Liver (tissue), 9 donors: ENCODE data around the gene KHK. TPM values are rescaled to one million over a fixed set of nuclear protein-coding genes. Genes with fewer than 3 reads are reported as not detected.

Experiments used
- DNase-seq: peaks from one replicate; pipeline ENCODE4 v3.0.0-alpha.2; 2017; ENCODE audit warnings: low spot score
- H3K27ac ChIP-seq, 2 donors: one replicate each; pipeline ENCODE4 v1.7.0; 2013; ENCODE audit warnings: inconsistent platforms in 2 of 2, low read length in 2 of 2, control low read depth in 1 of 2, low read depth in 1 of 2, mild to moderate bottlenecking in 1 of 2
- H3K27me3 ChIP-seq, 4 donors: one replicate each; pipeline versions ENCODE4 v1.6.1 to v1.7.0; 2013; ENCODE audit warnings: low read length in 3 of 4, inconsistent platforms in 1 of 4, mild to moderate bottlenecking in 1 of 4, moderate library complexity in 1 of 4; ENCODE audit not compliant: control insufficient read depth in 4 of 4, insufficient read depth in 4 of 4
- H3K36me3 ChIP-seq, 4 donors: one replicate each; pipeline versions ENCODE4 v1.6.1 to v1.7.0; 2013; ENCODE audit warnings: low read length in 3 of 4, mild to moderate bottlenecking in 3 of 4, low read depth in 1 of 4, moderate library complexity in 1 of 4; ENCODE audit not compliant: control insufficient read depth in 4 of 4, insufficient read depth in 3 of 4
- H3K4me1 ChIP-seq, 4 donors: one replicate each; pipeline versions ENCODE4 v1.6.1 to v1.7.0; 2013; ENCODE audit warnings: low read length in 3 of 4, mild to moderate bottlenecking in 3 of 4, moderate library complexity in 1 of 4; ENCODE audit not compliant: control insufficient read depth in 4 of 4, insufficient read depth in 4 of 4
- H3K4me3 ChIP-seq, 3 donors: one replicate each; pipeline versions ENCODE4 v1.6.1 to v1.7.0; 2013; ENCODE audit warnings: low read length in 3 of 3, control low read depth in 1 of 3, low read depth in 1 of 3, mild to moderate bottlenecking in 1 of 3
- H3K9ac ChIP-seq, 2 donors: one replicate each; pipeline ENCODE4 v1.7.0; 2013; ENCODE audit warnings: low read length in 2 of 2, mild to moderate bottlenecking in 2 of 2, moderate library complexity in 2 of 2, control low read depth in 1 of 2, low read depth in 1 of 2
- H3K9me3 ChIP-seq, 4 donors: one replicate each; pipeline versions ENCODE4 v1.6.1 to v1.7.0; 2013; ENCODE audit warnings: low read length in 3 of 4; ENCODE audit not compliant: control insufficient read depth in 4 of 4
- CTCF ChIP-seq: fragments of 150-350 bp; IDR thresholded peaks from 2 replicates; pipeline ENCODE4 v1.5.1; 2017; ENCODE audit warnings: improper control_type of control experiment, low read depth, low read length; ENCODE audit not compliant: missing input control
- EGR1 ChIP-seq, 2 donors: IDR thresholded peaks; 2 replicates each; pipeline ENCODE4 v1.6.1; 2016 to 2018; ENCODE audit warnings: antibody characterized with exemption in 2 of 2, low read depth in 2 of 2
- FOXA1 ChIP-seq: IDR thresholded peaks from 2 replicates; pipeline ENCODE4 v1.6.1; 2016; ENCODE audit warnings: antibody characterized with exemption
- FOXA2 ChIP-seq: IDR thresholded peaks from 2 replicates; pipeline ENCODE4 v1.6.1; 2016; ENCODE audit warnings: antibody characterized with exemption
- GABPA ChIP-seq, 2 donors: IDR thresholded peaks in 1 of 2; conservative IDR thresholded peaks in 1 of 2; 2 replicates each; pipeline ENCODE4 v1.6.1; 2016; ENCODE audit warnings: antibody characterized with exemption in 2 of 2, mild to moderate bottlenecking in 1 of 2, moderate library complexity in 1 of 2
- HNF4A ChIP-seq, 2 donors: conservative IDR thresholded peaks; 2 replicates each; pipeline ENCODE4 v1.6.1; 2016; ENCODE audit warnings: antibody characterized with exemption in 2 of 2, mild to moderate bottlenecking in 2 of 2
- HNF4G ChIP-seq: IDR thresholded peaks from 2 replicates; pipeline ENCODE4 v1.6.1; 2016; ENCODE audit warnings: antibody characterized with exemption
- MAX ChIP-seq: IDR thresholded peaks from 2 replicates; pipeline ENCODE4 v1.6.1; 2016; ENCODE audit warnings: antibody characterized with exemption
- NR2F2 ChIP-seq: IDR thresholded peaks from 2 replicates; pipeline ENCODE4 v1.6.1; 2016; ENCODE audit warnings: antibody characterized with exemption
- RAD21 ChIP-seq, 2 donors: IDR thresholded peaks; 2 replicates each; pipeline ENCODE4 v1.6.1; 2016; ENCODE audit warnings: antibody characterized with exemption in 2 of 2, mild to moderate bottlenecking in 2 of 2
- REST ChIP-seq: IDR thresholded peaks from 2 replicates; pipeline ENCODE4 v1.6.1; 2016; ENCODE audit warnings: antibody characterized with exemption, mild to moderate bottlenecking
- RXRA ChIP-seq, 2 donors: IDR thresholded peaks; 2 replicates each; pipeline ENCODE4 v1.6.1; 2017 to 2018; ENCODE audit warnings: antibody characterized with exemption in 2 of 2, mild to moderate bottlenecking in 1 of 2
- SP1 ChIP-seq: IDR thresholded peaks from 2 replicates; pipeline ENCODE4 v1.6.1; 2018; ENCODE audit warnings: antibody characterized with exemption, mild to moderate bottlenecking
- TAF1 ChIP-seq: conservative IDR thresholded peaks from 2 replicates; pipeline ENCODE4 v1.6.1; 2016; ENCODE audit warnings: antibody characterized with exemption, mild to moderate bottlenecking
- YY1 ChIP-seq: IDR thresholded peaks from 2 replicates; pipeline ENCODE4 v1.6.1; 2016; ENCODE audit warnings: antibody characterized with exemption, mild to moderate bottlenecking
- ZBTB33 ChIP-seq: IDR thresholded peaks from 2 replicates; pipeline ENCODE4 v1.6.1; 2016; ENCODE audit warnings: antibody characterized with exemption
- WGBS: extraction: QIAGEN DNeasy Blood & Tissue Kit; methylation state at CpG from one replicate; pipeline ENCODE4 v1.1.7; 2013; 5-methylcytosine and 5-hydroxymethylcytosine counted together
- polyA plus RNA-seq, 2 donors: library from polyadenylated mRNA; stranded (reverse) in 1 of 2; unstranded in 1 of 2; fragments of 200-250 nt in 1 of 2; fragments of >200 nt in 1 of 2; fragmentation: Nextera tagmentation in 1 of 2; extraction: Ambion mirVana in 1 of 2; gene quantifications; one replicate each; pipeline versions ENCODE4 v1.2.1 to v1.2.3, GENCODE V29; 2013 to 2015
- total RNA-seq, 2 donors: library from RNA; depleted of rRNA; stranded (reverse); fragments of >200 nt; gene quantifications; one replicate each; pipeline ENCODE4 v1.2.3, GENCODE V29; 2014
- donor health status: healthy.
- donor health status: healthy.
- donor health status: healthy.
- donor health status: healthy.
- donor health status: healthy.

KHK gene
- total and polyA plus RNA-seq, 4 donors = 26.1 to 462 (median 188) TPM

- H3K4me1 ChIP-seq = peaks cover 22 to 64% (median 56%) of the 10 kb centered on the region in 4 donors
- H3K36me3 ChIP-seq = peaks cover 8 to 30% (median 21%) of the 10 kb centered on the region in 4 donors
- H3K27me3 ChIP-seq = no peaks in the 10 kb centered on the region
- DNase-seq = no peak
- H3K4me3 ChIP-seq = no peak overlapping the region
- TF ChIP-seq FOXA2 (no peak), CTCF (no peak), YY1 (no peak), RAD21 (IDR thresholded peaks at IDR 0.05) (no peak), HNF4G (no peak), ZBTB33 (no peak), GABPA (IDR thresholded peaks at IDR 0.05 in 1 of 2, conservative IDR thresholded peaks at IDR 0.05 in 1 of 2) (no peak), NR2F2 (no peak), SP1 (no peak), REST (no peak), MAX (no peak), TAF1 (no peak), RXRA (IDR thresholded peaks at IDR 0.05) (no peak), EGR1 (IDR thresholded peaks at IDR 0.05; ENCODE audit: low read depth in 2 of 2) (no peak)
- H3K9ac ChIP-seq = no peak overlapping the region
- no peaks in the 10 kb centered on the region for H3K9me3 ChIP-seq
- WGBS = 43% methylated on average over 3 of the region's 3 CpGs
- peak overlapping the region; percentile 82 to 87 for H3K27ac ChIP-seq
These were observed 10.3 kb downstream of the KHK start for GRCh38 chr2:27096748-27097297.

GRCh38 chr2:27097341-27097740 is 10.8 kb downstream of the KHK start:
- 89% methylated on average over 14 of the region's 14 CpGs for WGBS
- no peak overlapping the region for H3K4me3 ChIP-seq
- peaks cover 8 to 30% (median 21%) of the 10 kb centered on the region in 4 donors for H3K36me3 ChIP-seq
- H3K9ac ChIP-seq = no peak overlapping the region
- no peaks in the 10 kb centered on the region for H3K27me3 ChIP-seq
- DNase-seq = no peak
- H3K27ac ChIP-seq = peak overlapping the region in 1 of 2 donors; percentile 82
- peaks cover 22 to 58% (median 51%) of the 10 kb centered on the region in 4 donors for H3K4me1 ChIP-seq
- H3K9me3 ChIP-seq = no peaks in the 10 kb centered on the region
- TF ChIP-seq MAX (no peak), NR2F2 (no peak), REST (no peak), ZBTB33 (no peak), GABPA (IDR thresholded peaks at IDR 0.05 in 1 of 2, conservative IDR thresholded peaks at IDR 0.05 in 1 of 2) (no peak), RAD21 (IDR thresholded peaks at IDR 0.05) (no peak), RXRA (IDR thresholded peaks at IDR 0.05) (no peak), HNF4A (conservative IDR thresholded peaks at IDR 0.05) (no peak), HNF4G (no peak), YY1 (no peak), SP1 (no peak), FOXA1 (no peak)
